CD14-positive monocyte (primary cell): ENCODE results near the gene MDGA2. TPM values are rescaled to one million over a fixed set of nuclear protein-coding genes. Genes with fewer than 3 reads are reported as not detected.

Source experiments
- DNase-seq, 3 donors: peaks; one replicate each; pipeline ENCODE4 v3.0.0-alpha.2; 2011 to 2022
- H2AFZ ChIP-seq: 2 replicates; pipeline ENCODE4 v1.6.0; 2012; ENCODE audit warnings: mild to moderate bottlenecking, low read depth, low read length, inconsistent platforms; ENCODE audit not compliant: insufficient read depth, poor library complexity, severe bottlenecking
- H3K27ac ChIP-seq, 2 donors: 1 replicate in 1 of 2; 2 replicates in 1 of 2; pipeline ENCODE4 v1.5.1; 2012 to 2013; ENCODE audit warnings: low read length in 2 of 2, control low read depth in 1 of 2, inconsistent platforms in 1 of 2, low read depth in 1 of 2, mild to moderate bottlenecking in 1 of 2
- H3K27me3 ChIP-seq, 2 donors: one replicate each; pipeline versions ENCODE4 v1.6.0 to v1.6.1; 2011 to 2013; ENCODE audit warnings: low read length in 2 of 2; ENCODE audit not compliant: control insufficient read depth in 2 of 2, insufficient read depth in 2 of 2
- H3K36me3 ChIP-seq, 2 donors: replicated peaks in 1 of 2; 1 replicate in 1 of 2; 2 replicates in 1 of 2; pipeline versions ENCODE4 v1.5.1 to v1.6.1; 2012 to 2013; ENCODE audit warnings: low read length in 2 of 2, control low read depth in 1 of 2, inconsistent platforms in 1 of 2, mild to moderate bottlenecking in 1 of 2; ENCODE audit not compliant: insufficient read depth in 2 of 2, control insufficient read depth in 1 of 2
- H3K4me1 ChIP-seq, 2 donors: 1 replicate in 1 of 2; 2 replicates in 1 of 2; pipeline versions ENCODE4 v1.5.1 to v1.6.1; 2012 to 2013; ENCODE audit warnings: low read length in 2 of 2, control low read depth in 1 of 2, inconsistent platforms in 1 of 2, mild to moderate bottlenecking in 1 of 2, moderate library complexity in 1 of 2; ENCODE audit not compliant: insufficient read depth in 2 of 2, control insufficient read depth in 1 of 2
- H3K4me2 ChIP-seq: replicated peaks from 2 replicates; pipeline ENCODE3; 2012; ENCODE audit warnings: low read length, moderate library complexity, mild to moderate bottlenecking; ENCODE audit not compliant: poor library complexity, severe bottlenecking; ENCODE audit errors: extremely low read depth
- H3K4me3 ChIP-seq, 3 experiments: fragments of 200-600 bp in 1 of 3; sonication (generic) in 1 of 3; replicated peaks in 1 of 3; 1 replicate in 2 of 3; 2 replicates in 1 of 3; pipeline ENCODE4 v1.5.1; 2011 to 2013; ENCODE audit warnings: low read length in 3 of 3, mild to moderate bottlenecking in 3 of 3, control low read depth in 2 of 3, low read depth in 2 of 3, inconsistent platforms in 1 of 3, moderate library complexity in 1 of 3
- H3K79me2 ChIP-seq: 2 replicates; pipeline ENCODE4 v1.6.0; 2012; ENCODE audit warnings: mild to moderate bottlenecking, control low read depth, inconsistent platforms, low read length, moderate library complexity; ENCODE audit not compliant: insufficient read depth
- H3K9ac ChIP-seq: 2 replicates; pipeline ENCODE4 v1.6.0; 2017; ENCODE audit warnings: low read length, mild to moderate bottlenecking; ENCODE audit not compliant: insufficient read depth, poor library complexity, severe bottlenecking
- H3K9me3 ChIP-seq, 2 donors: replicated peaks in 1 of 2; 1 replicate in 1 of 2; 2 replicates in 1 of 2; pipeline versions ENCODE4 v1.5.1 to v1.6.1; 2012 to 2013; ENCODE audit warnings: low read length in 2 of 2, control low read depth in 1 of 2; ENCODE audit not compliant: control insufficient read depth in 1 of 2, insufficient read depth in 1 of 2
- H4K20me1 ChIP-seq: 2 replicates; pipeline ENCODE4 v1.6.0; 2012; ENCODE audit warnings: mild to moderate bottlenecking, low read length, control low read depth, moderate library complexity; ENCODE audit not compliant: insufficient read depth
- H3K27ac Mint-ChIP-seq, 7 donors: one replicate each; pipeline ENCODE4 v1.8.0; 2020; ENCODE audit warnings: mild to moderate bottlenecking in 7 of 7, mixed read lengths in 7 of 7, moderate library complexity in 6 of 7, inconsistent platforms in 2 of 7
- H3K27me3 Mint-ChIP-seq, 3 donors: one replicate each; pipeline ENCODE4 v1.8.0; 2021 to 2022; ENCODE audit warnings: low read depth in 3 of 3, mild to moderate bottlenecking in 3 of 3, mixed read lengths in 3 of 3, moderate library complexity in 3 of 3, inconsistent platforms in 1 of 3
- H3K36me3 Mint-ChIP-seq, 2 donors: one replicate each; pipeline ENCODE4 v1.8.0; 2020; ENCODE audit warnings: mixed read lengths in 2 of 2, inconsistent platforms in 1 of 2, mild to moderate bottlenecking in 1 of 2
- H3K4me1 Mint-ChIP-seq: one replicate; pipeline ENCODE4 v1.8.0; 2020; ENCODE audit warnings: mild to moderate bottlenecking, mixed read lengths
- H3K4me3 Mint-ChIP-seq, 2 donors: one replicate each; pipeline ENCODE4 v1.8.0; 2020; ENCODE audit warnings: mild to moderate bottlenecking in 2 of 2, mixed read lengths in 2 of 2, moderate library complexity in 1 of 2
- H3K9me3 Mint-ChIP-seq, 7 donors: one replicate each; pipeline ENCODE4 v1.8.0; 2020 to 2022; ENCODE audit warnings: mixed read lengths in 7 of 7, mild to moderate bottlenecking in 6 of 7, moderate library complexity in 6 of 7, inconsistent platforms in 2 of 7
- WGBS: methylation state at CpG from one replicate; pipeline ENCODE4 v1.1.5; 2013; ENCODE audit warnings: missing lambda C conversion rate; ENCODE audit not compliant: insufficient coverage; 5-methylcytosine and 5-hydroxymethylcytosine counted together
- intact Hi-C, 2 donors: fragments of 100-400 bp; cut with micrococcal nuclease; formaldehyde crosslinking; loops; one replicate each; pipeline versions ENCODE4 v1.15.0 to v1.15.1; 2023
- polyA plus RNA-seq, 3 donors: library from polyadenylated mRNA; depleted of rRNA in 1 of 3; unstranded in 2 of 3; stranded (reverse) in 1 of 3; fragments of 300-500 nt in 2 of 3; fragments of >200 nt in 1 of 3; fragmentation: Illumina TruSeq in 2 of 3; gene quantifications; 1 replicate in 2 of 3; 2 replicates in 1 of 3; pipeline ENCODE4 v1.2.3, GENCODE V29; 2012 to 2021
- TF ChIP-seq, protein P1 (sequence below): fragments of 200-600 bp; IDR thresholded peaks from one replicate; pipeline ENCODE4 v1.8.0; 2022; ENCODE audit warnings: antibody characterized with exemption, mild to moderate bottlenecking

MDGA2 gene
- polyA plus RNA-seq, 3 donors, result not detected

GRCh38 chr14:47541662-47542061 lies 133.7 kb downstream of the MDGA2 start:
- no peaks in the 10 kb centered on the region for H4K20me1 ChIP-seq
- Mint-ChIP-seq H3K9me3 (no peaks in the 10 kb centered on the region), H3K27me3 (peaks cover 0 to 2% (median 2%) of the 10 kb centered on the region in 3 donors), H3K27ac (no peak overlapping the region), H3K4me1 (peaks cover 2% of the 10 kb centered on the region), H3K4me3 (no peak overlapping the region), H3K36me3 (no peaks in the 10 kb centered on the region)
- no peak overlapping the region for H3K9ac ChIP-seq
- intact Hi-C loops, result no loop called here
- no peaks in the 10 kb centered on the region for H3K27me3 ChIP-seq
- no peaks in the 10 kb centered on the region for H3K4me1 ChIP-seq
- DNase-seq, result no peak
- TF ChIP-seq, protein P1, sequence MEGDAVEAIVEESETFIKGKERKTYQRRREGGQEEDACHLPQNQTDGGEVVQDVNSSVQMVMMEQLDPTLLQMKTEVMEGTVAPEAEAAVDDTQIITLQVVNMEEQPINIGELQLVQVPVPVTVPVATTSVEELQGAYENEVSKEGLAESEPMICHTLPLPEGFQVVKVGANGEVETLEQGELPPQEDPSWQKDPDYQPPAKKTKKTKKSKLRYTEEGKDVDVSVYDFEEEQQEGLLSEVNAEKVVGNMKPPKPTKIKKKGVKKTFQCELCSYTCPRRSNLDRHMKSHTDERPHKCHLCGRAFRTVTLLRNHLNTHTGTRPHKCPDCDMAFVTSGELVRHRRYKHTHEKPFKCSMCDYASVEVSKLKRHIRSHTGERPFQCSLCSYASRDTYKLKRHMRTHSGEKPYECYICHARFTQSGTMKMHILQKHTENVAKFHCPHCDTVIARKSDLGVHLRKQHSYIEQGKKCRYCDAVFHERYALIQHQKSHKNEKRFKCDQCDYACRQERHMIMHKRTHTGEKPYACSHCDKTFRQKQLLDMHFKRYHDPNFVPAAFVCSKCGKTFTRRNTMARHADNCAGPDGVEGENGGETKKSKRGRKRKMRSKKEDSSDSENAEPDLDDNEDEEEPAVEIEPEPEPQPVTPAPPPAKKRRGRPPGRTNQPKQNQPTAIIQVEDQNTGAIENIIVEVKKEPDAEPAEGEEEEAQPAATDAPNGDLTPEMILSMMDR, result no peak
- H3K79me2 ChIP-seq, result no peaks in the 10 kb centered on the region
- no peaks in the 10 kb centered on the region for H3K36me3 ChIP-seq
- no CpG with 5 or more reads among the region's 4 CpGs for WGBS
- H3K27ac ChIP-seq, result no peak overlapping the region
- no peak overlapping the region for H3K4me3 ChIP-seq
- H3K9me3 ChIP-seq, result no peaks in the 10 kb centered on the region
- H3K4me2 ChIP-seq, result no peak overlapping the region
- H2AFZ ChIP-seq, result no peak overlapping the region

- TF ChIP-seq, protein P1, result no peak
- peaks cover 0 to 2% (median 2%) of the 10 kb centered on the region in 3 donors for H3K27me3 Mint-ChIP-seq
- intact Hi-C loops, result no loop called here
Observed at GRCh38 chr14:47539031-47539461, 136.4 kb downstream of the MDGA2 start.

More at GRCh38 chr14:47539031-47539461, 136.4 kb downstream of the MDGA2 start:
- Mint-ChIP-seq H3K36me3 (no peaks in the 10 kb centered on the region), H3K27ac (no peak overlapping the region), H3K9me3 (peaks cover 0 to 1% (median 0%) of the 10 kb centered on the region in 7 donors), H3K4me3 (no peak overlapping the region), H3K4me1 (peaks cover 2% of the 10 kb centered on the region)
- Histone ChIP-seq H4K20me1 (no peaks in the 10 kb centered on the region), H3K27me3 (no peaks in the 10 kb centered on the region), H3K4me2 (no peak overlapping the region), H3K9me3 (no peaks in the 10 kb centered on the region), H2AFZ (no peak overlapping the region), H3K4me1 (no peaks in the 10 kb centered on the region), H3K36me3 (no peaks in the 10 kb centered on the region), H3K27ac (no peak overlapping the region), H3K4me3 (no peak overlapping the region), H3K79me2 (no peaks in the 10 kb centered on the region), H3K9ac (no peak overlapping the region)
- no peak for DNase-seq
- no CpG with 5 or more reads among the region's 3 CpGs for WGBS
